VCaP (cell line): ENCODE results near the gene RAB36.

Source experiments
- H3K27ac ChIP-seq: fragments of 450-650 bp; 2 replicates; pipeline ENCODE4 v1.5.1; 2017
- CTCF ChIP-seq: fragments of 450-650 bp; conservative IDR thresholded peaks from 2 replicates; pipeline ENCODE4 v1.5.1; 2017; ENCODE audit warnings: mild to moderate bottlenecking, moderate library complexity

Gene RAB36

GRCh38 chr22:23100124-23100801 lies 45.0 kb upstream of the RAB36 start:
- no peak overlapping the region for H3K27ac ChIP-seq
- TF ChIP-seq CTCF, result no peak

- TF ChIP-seq CTCF, result no peak
- no peak overlapping the region for H3K27ac ChIP-seq
Measured at GRCh38 chr22:23101524-23101923, 43.8 kb upstream of the RAB36 start.

- no peak for TF ChIP-seq CTCF
- no peak overlapping the region for H3K27ac ChIP-seq
Measured at GRCh38 chr22:23102002-23102655, 43.1 kb upstream of the RAB36 start.

- H3K27ac ChIP-seq, result no peak overlapping the region
- no peak for TF ChIP-seq CTCF
Measured at GRCh38 chr22:23102776-23103175, 42.5 kb upstream of the RAB36 start.

- H3K27ac ChIP-seq, result no peak overlapping the region
- TF ChIP-seq CTCF, result no peak
Measured at GRCh38 chr22:23103199-23103954, 41.9 kb upstream of the RAB36 start.

- H3K27ac ChIP-seq, result no peak overlapping the region
- no peak for TF ChIP-seq CTCF
Measured at GRCh38 chr22:23104187-23104971, 40.9 kb upstream of the RAB36 start.

GRCh38 chr22:23105304-23105703 lies 40.0 kb upstream of the RAB36 start:
- H3K27ac ChIP-seq, result no peak overlapping the region
- TF ChIP-seq CTCF, result no peak
